GM10248 (cell line): ENCODE results near the gene TIMP2.

Experiments used
- CTCF ChIA-PET: fragments of 300-600 bp; sonication (Branson Sonifier 250); formaldehyde crosslinking; extraction: SDS; loops from one replicate; lab custom pipeline; 2021; ENCODE audit warnings: antibody characterized with exemption; lab: Yijun Ruan, JAX
- POLR2A ChIA-PET: fragments of 350-650 bp; sonication (Branson Sonifier 250); formaldehyde crosslinking; extraction: SDS; loops from one replicate; lab custom pipeline; 2020; ENCODE audit warnings: antibody characterized with exemption; lab: Yijun Ruan, JAX
- DNase-seq: peaks from one replicate; pipeline ENCODE4 v3.0.0; 2012; ENCODE audit errors: extremely low spot score
- TF ChIP-seq, protein P1 (sequence below): IDR thresholded peaks from 2 replicates; pipeline ENCODE4 v1.5.1; 2012; ENCODE audit warnings: mild to moderate bottlenecking, low read depth; ENCODE audit errors: extremely low read depth, missing control alignments, control extremely low read depth

The TIMP2 gene

DNA sequence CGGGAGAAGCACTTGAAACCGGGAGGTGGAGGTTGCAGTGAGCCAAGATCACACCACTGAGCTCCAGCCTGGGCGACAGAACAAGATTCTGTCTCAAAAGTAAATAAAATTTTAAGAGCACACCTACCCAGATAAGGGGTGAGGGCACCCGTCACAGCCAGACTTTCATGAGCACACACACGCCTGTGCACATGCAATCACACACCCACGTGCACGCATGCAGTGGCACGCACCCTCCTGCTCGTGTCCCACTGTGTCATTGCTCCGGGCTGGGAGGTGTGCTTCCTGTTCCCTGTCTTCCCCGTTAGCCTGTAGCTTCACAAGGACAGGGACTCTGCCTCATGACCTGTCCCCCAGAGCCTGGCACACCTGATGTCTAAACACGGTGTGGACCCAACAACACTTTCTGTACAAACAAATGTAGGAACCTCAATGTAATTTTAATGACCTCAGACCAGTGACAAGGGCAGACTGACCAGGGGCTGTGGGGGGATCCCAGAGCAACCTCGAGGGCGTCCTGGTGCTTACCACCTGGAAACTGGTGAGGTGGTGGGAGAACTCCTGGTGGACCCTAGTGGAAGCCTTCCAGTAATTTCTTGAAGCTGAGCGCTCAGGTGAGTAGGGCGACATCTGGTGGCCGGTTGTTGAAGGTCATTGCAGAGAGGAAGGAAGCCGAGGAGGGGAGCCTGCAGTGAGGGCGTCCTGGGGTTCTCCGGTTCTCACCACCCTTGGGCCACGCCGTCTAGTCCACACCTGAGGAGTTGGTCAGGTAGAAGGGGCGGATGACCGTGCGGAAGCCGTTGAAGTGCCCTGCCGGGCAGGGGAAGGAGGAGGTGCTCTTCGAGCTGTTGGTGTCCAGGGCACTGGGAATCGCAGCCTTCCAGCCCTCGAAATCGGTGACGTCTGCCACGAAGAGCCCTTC lies 45.9 kb upstream of the TIMP2 start:
- DNase-seq, result peak; percentile 87
- ChIA-PET CTCF (interaction anchor here (0.8 to 3.7 kb wide), 31 partner anchors 8 to 482 kb away, joined by 3 to 49 read pairs (median 5); partner anchors contain the start of genes CANT1 and LGALS3BP), POLR2A (no interaction called here)
- TF ChIP-seq, protein P1, sequence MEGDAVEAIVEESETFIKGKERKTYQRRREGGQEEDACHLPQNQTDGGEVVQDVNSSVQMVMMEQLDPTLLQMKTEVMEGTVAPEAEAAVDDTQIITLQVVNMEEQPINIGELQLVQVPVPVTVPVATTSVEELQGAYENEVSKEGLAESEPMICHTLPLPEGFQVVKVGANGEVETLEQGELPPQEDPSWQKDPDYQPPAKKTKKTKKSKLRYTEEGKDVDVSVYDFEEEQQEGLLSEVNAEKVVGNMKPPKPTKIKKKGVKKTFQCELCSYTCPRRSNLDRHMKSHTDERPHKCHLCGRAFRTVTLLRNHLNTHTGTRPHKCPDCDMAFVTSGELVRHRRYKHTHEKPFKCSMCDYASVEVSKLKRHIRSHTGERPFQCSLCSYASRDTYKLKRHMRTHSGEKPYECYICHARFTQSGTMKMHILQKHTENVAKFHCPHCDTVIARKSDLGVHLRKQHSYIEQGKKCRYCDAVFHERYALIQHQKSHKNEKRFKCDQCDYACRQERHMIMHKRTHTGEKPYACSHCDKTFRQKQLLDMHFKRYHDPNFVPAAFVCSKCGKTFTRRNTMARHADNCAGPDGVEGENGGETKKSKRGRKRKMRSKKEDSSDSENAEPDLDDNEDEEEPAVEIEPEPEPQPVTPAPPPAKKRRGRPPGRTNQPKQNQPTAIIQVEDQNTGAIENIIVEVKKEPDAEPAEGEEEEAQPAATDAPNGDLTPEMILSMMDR, result peak; percentile 89

DNA sequence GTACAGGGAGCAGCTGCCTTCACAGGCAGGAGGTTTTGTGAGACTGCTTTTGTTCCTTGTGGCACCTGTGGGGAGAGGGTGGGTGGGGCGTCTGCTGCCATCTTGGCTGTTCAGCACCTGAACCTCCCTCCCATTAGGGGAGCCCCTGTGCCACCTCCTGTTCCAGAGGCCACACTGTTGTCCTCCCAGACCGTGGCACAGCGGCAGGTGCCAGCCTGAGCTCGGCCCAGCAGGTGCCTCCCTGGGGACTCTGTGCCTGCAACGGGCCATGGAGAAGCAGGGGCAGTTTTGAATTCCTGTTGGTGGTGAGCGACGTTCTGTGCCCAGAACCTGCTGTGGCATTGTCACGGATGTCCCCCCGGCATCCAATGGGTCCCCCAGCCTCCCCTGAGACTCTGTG lies 44.7 kb upstream of the TIMP2 start:
- POLR2A ChIA-PET, result no interaction called here
- TF ChIP-seq, protein P1, result no peak
- CTCF ChIA-PET, result interaction anchor here (1.3 to 3.7 kb wide), 6 partner anchors 9 to 105 kb away, joined by 3 to 49 read pairs (median 18); partner anchors contain the start of gene LGALS3BP
- no peak for DNase-seq

DNA sequence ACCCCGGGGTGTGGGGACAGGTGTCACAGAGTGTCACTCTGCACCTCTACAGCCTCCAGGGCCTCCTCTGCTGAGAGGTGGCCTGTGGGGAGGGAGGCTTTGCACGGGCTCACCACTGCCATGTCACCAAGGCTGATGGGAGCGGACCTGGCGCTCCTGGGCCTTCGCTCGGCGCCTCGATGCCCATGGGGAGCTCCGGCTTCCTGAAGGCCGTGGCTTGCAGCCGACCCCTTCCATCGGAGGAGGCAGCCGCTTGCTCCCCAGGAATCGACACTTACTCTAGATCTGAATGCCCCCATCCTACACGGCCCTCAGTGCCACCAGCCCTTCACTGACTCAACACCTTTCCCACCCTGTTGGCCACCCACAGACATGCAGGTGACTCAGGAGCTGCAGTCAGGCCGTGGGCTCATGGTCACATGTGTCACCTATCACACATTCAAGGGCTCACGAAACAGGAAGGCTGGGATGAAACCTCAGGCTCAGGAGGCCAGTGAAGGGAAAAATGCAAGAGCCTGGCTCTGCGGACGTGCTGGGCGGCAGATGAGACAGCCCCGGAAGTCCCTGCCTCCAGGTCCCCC lies 42.7 kb upstream of the TIMP2 start:
- POLR2A ChIA-PET, result no interaction called here
- CTCF ChIA-PET, result no interaction called here
- TF ChIP-seq, protein P1, result no peak
- no peak for DNase-seq

DNA sequence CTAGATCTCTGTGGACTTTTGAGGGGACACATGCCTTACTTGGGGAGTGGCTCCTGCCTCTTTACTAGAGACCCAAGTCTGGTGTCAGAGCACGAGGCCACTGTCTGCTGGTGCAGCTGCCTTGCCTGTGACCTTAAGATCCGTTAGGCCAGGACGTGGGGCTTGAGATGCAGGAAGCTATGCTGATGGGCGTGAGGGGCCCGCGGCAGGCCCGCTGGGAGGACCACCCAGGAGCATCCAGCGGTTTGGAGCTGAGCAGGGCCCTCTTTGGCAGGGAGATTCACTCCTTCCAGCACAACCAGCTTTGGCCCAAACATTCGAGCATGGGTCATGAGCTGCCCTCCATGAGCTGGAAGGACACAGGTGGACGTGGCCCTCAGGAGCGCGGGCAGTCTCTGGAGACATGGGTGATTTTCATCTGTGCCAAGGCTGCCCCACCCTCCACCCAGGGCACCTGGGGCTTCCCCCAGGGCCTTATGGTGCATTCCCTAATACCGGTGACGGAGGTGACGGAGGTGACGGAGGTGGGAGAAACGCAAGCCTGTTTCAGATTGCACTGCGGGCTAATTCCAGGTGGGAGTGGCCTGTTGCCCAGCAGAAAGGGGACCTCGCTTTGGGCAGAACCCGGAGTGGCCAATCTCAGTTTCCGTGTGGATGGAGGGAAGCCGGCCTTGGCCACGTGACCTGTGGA lies 41.9 kb upstream of the TIMP2 start:
- TF ChIP-seq, protein P1, result no peak
- no peak for DNase-seq
- POLR2A ChIA-PET, result no interaction called here
- CTCF ChIA-PET, result interaction anchor here (1.1 kb wide), 1 partner anchor 16 kb away, joined by 3 read pairs; no protein-coding TSS in a partner anchor

DNA sequence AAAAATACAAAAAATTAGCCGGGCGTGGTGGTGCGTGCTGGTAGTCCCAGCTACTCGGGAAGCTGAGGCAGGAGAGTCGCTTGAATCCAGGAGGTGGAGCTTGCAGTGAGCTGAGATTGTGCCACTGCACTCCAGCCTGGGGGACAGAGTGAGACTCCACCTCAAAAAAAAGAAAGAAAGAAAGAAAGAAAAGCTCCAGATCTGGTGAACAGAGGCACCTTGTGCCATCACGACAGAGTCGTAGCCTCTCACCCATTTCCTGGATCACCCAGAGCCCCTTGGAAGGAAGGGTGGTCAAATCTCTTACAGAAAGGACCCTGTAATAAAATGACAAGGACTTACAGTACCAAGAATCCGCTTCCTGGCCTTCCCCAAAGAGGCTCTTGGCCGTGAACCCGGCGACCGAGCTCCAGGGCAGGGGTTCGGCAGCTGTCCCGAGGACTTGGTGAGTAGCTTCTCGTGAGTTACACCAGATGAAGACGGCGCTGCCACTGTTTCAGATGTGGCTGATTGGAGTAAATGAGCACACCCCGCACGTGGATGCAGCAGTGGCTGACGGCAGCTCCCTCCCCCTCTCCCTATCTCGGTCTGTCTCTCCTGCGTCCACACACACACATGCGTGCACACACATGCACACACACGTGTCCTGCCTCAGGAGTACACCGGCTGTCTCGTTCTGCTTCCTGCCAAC lies 41.1 kb upstream of the TIMP2 start:
- no peak for DNase-seq
- ChIA-PET CTCF (interaction anchor here (0.9 to 2.2 kb wide), 4 partner anchors 16 to 469 kb away, joined by 3 to 9 read pairs (median 4); no protein-coding TSS in a partner anchor), POLR2A (no interaction called here)
- TF ChIP-seq, protein P1, result no peak
